ENCODE measurements around the gene RASGRF1.

The RASGRF1 gene

DNA sequence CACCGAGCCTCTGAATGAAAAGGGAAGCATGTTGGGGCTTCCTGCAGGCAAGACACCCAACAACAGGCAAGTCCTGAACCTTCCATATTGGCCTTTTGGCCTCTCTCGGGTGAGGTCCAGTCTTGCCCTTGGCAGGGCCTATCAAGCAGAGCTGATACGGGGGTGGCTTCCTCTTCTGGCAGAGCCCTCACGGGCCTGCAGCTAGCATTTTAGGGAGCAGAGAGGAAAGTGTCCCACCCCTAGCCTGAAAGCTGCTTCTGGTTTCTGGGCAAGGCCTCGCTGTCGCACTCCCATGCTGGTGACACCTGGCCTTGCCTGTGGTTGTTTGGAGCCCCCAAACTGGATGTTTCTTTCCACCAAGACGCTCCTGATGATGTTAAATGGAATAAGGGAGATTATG, 113.9 kb downstream of the RASGRF1 start:
- no peak overlapping the region for H3K4me2 ChIP-seq (ENCODE audit: low read depth, low read length, poor library complexity, severe bottlenecking)

GRCh38 chr15:78974272-78974918, 116.2 kb downstream of the RASGRF1 start:
- TF ChIP-seq CTCF (conservative IDR thresholded peaks at IDR 0.05; ENCODE audit: low read length) = no peak
- TF ChIP-seq EZH2phosphoT487 (IDR thresholded peaks at IDR 0.05; ENCODE audit: borderline replicate concordance) = no peak
- no peaks in the 10 kb centered on the region for H3K79me2 ChIP-seq (ENCODE audit: insufficient read depth, low read length)
- H2AFZ ChIP-seq (ENCODE audit: low read length) = no peak overlapping the region
- no peak overlapping the region for H3K4me3 ChIP-seq (ENCODE audit: low read length, poor library complexity, severe bottlenecking)
- H3K9ac ChIP-seq (ENCODE audit: low read depth, low read length, poor library complexity, severe bottlenecking) = no peak overlapping the region
- H3K9me2 ChIP-seq (replicated peaks; ENCODE audit: low read depth, low read length) = no peaks in the 10 kb centered on the region
- H3K36me3 ChIP-seq (ENCODE audit: insufficient read depth, low read length) = no peaks in the 10 kb centered on the region
- no peaks in the 10 kb centered on the region for H3K27me3 ChIP-seq (ENCODE audit: insufficient read depth, low read length, poor library complexity, severe bottlenecking)
- H4K20me1 ChIP-seq (ENCODE audit: insufficient read depth, low read length, poor library complexity, severe bottlenecking) = no peaks in the 10 kb centered on the region
- H3K4me2 ChIP-seq (ENCODE audit: low read depth, low read length, poor library complexity, severe bottlenecking) = no peak overlapping the region
- H3K9me3 ChIP-seq (ENCODE audit: insufficient read depth, low read depth, low read length) = no peaks in the 10 kb centered on the region
- H3F3A ChIP-seq (ENCODE audit: low read depth) = no peaks in the 10 kb centered on the region
- H3K4me1 ChIP-seq (ENCODE audit: insufficient read depth, low read length, poor library complexity, severe bottlenecking) = peaks cover 3% of the 10 kb centered on the region

More for the DNA sequence above, 113.9 kb downstream of the RASGRF1 start:
- Histone ChIP-seq H3K27me3 (ENCODE audit: insufficient read depth, low read length, poor library complexity, severe bottlenecking) (no peaks in the 10 kb centered on the region), H2AFZ (ENCODE audit: low read length) (no peak overlapping the region), H3K79me2 (ENCODE audit: insufficient read depth, low read length) (no peaks in the 10 kb centered on the region), H3K4me3 (ENCODE audit: low read length, poor library complexity, severe bottlenecking) (no peak overlapping the region), H3K9me2 (replicated peaks; ENCODE audit: low read depth, low read length) (no peaks in the 10 kb centered on the region), H3K36me3 (ENCODE audit: insufficient read depth, low read length) (no peaks in the 10 kb centered on the region), H3K9ac (ENCODE audit: low read depth, low read length, poor library complexity, severe bottlenecking) (no peak overlapping the region), H3F3A (ENCODE audit: low read depth) (no peaks in the 10 kb centered on the region), H3K9me3 (ENCODE audit: insufficient read depth, low read depth, low read length) (no peaks in the 10 kb centered on the region), H4K20me1 (ENCODE audit: insufficient read depth, low read length, poor library complexity, severe bottlenecking) (no peaks in the 10 kb centered on the region), H3K4me1 (ENCODE audit: insufficient read depth, low read length, poor library complexity, severe bottlenecking) (peaks cover 3% of the 10 kb centered on the region)
- TF ChIP-seq EZH2phosphoT487 (IDR thresholded peaks at IDR 0.05; ENCODE audit: borderline replicate concordance) (no peak), CTCF (conservative IDR thresholded peaks at IDR 0.05; ENCODE audit: low read length) (no peak)

- Histone ChIP-seq H3K4me3 (ENCODE audit: low read length, poor library complexity, severe bottlenecking) (no peak overlapping the region), H3K9me3 (ENCODE audit: insufficient read depth, low read depth, low read length) (no peaks in the 10 kb centered on the region), H3K79me2 (ENCODE audit: insufficient read depth, low read length) (no peaks in the 10 kb centered on the region), H3K4me1 (ENCODE audit: insufficient read depth, low read length, poor library complexity, severe bottlenecking) (no peaks in the 10 kb centered on the region), H3K27me3 (ENCODE audit: insufficient read depth, low read length, poor library complexity, severe bottlenecking) (no peaks in the 10 kb centered on the region), H3K9me2 (replicated peaks; ENCODE audit: low read depth, low read length) (no peaks in the 10 kb centered on the region), H4K20me1 (ENCODE audit: insufficient read depth, low read length, poor library complexity, severe bottlenecking) (no peaks in the 10 kb centered on the region), H3K4me2 (ENCODE audit: low read depth, low read length, poor library complexity, severe bottlenecking) (no peak overlapping the region), H3F3A (ENCODE audit: low read depth) (no peaks in the 10 kb centered on the region), H3K36me3 (ENCODE audit: insufficient read depth, low read length) (no peaks in the 10 kb centered on the region), H2AFZ (ENCODE audit: low read length) (no peak overlapping the region), H3K9ac (ENCODE audit: low read depth, low read length, poor library complexity, severe bottlenecking) (no peak overlapping the region)
- TF ChIP-seq CTCF (conservative IDR thresholded peaks at IDR 0.05; ENCODE audit: low read length) (no peak), EZH2phosphoT487 (IDR thresholded peaks at IDR 0.05; ENCODE audit: borderline replicate concordance) (no peak)
These were observed 120.8 kb downstream of the RASGRF1 start for GRCh38 chr15:78969687-78970349.
